Purkinje cell (primary cell): ENCODE results near the gene NRIP3. TPM values are rescaled to one million over a fixed set of nuclear protein-coding genes. Genes with fewer than 3 reads are reported as not detected.

Experiments used
- polyA plus RNA-seq: library from polyadenylated mRNA; unstranded; fragments of >200 nt; fragmentation: Nextera tagmentation; gene quantifications from 2 replicates; pipeline ENCODE4 v1.2.1, GENCODE V29; 2014

NRIP3 gene
- polyA plus RNA-seq: 12.3 and 14.6 TPM in 2 replicates

GRCh38 chr11:9003573-9004182, at the start of gene NRIP3:
Gene NRIP3 (minus strand): TSS chr11:9004001. CDS start chr11:9003935, 66 bp downstream.

GRCh38 chr11:8964324-8965320, 39.2 kb downstream of the NRIP3 start, which contains the start of gene TMEM9B:
Gene TMEM9B (minus strand): TSS chr11:8964442. CDS start chr11:8964313, 129 bp downstream.

GRCh38 chr11:8942518-8943066, 61.2 kb downstream of the NRIP3 start, which contains the start of gene ASCL3:
Gene ASCL3 (minus strand): TSS chr11:8943016. CDS start chr11:8938161, 4,855 bp downstream.

GRCh38 chr11:8932564-8933180, 71.1 kb downstream of the NRIP3 start, which contains the start of gene C11orf16:
Gene C11orf16 (minus strand): TSS chr11:8932947. CDS start chr11:8932308, 639 bp downstream.

Other genes starting within 250 kb of the NRIP3 start
- 9.2 and 9.6 TPM in 2 replicates for gene AKIP1, start 92.8 kb downstream of the NRIP3 start, polyA plus RNA-seq
- gene C11orf16, start 71.1 kb downstream of the NRIP3 start, polyA plus RNA-seq: not detected in 2 replicates
- gene ASCL3, start 61.0 kb downstream of the NRIP3 start, polyA plus RNA-seq: not detected in 2 replicates
- 106 and 133 TPM in 2 replicates for gene TMEM9B, start 39.6 kb downstream of the NRIP3 start, polyA plus RNA-seq
- 2.7 and 6.4 TPM in 2 replicates for gene SCUBE2, start 87.6 kb upstream of the NRIP3 start, polyA plus RNA-seq